GM23338 (cell line): ENCODE data around the gene ACOT11. TPM values are rescaled to one million over a fixed set of nuclear protein-coding genes. Genes with fewer than 3 reads are reported as not detected.

ENCODE experiments used
- CTCF ChIP-seq, 2 experiments: fragments of 200-600 bp in 1 of 2; sonication (generic) in 1 of 2; conservative IDR thresholded peaks; 2 replicates each; pipeline versions ENCODE4 v1.5.1 to v1.6.1; 2016 to 2017; ENCODE audit warnings: antibody characterized with exemption in 2 of 2, low read depth in 2 of 2, mild to moderate bottlenecking in 2 of 2, moderate library complexity in 1 of 2
- EZH2 ChIP-seq: fragments of 200-600 bp; sonication (generic); IDR thresholded peaks from one replicate; pipeline ENCODE4 v1.8.0; 2017; ENCODE audit warnings: antibody characterized with exemption, mild to moderate bottlenecking, low read depth; ENCODE audit not compliant: unreplicated experiment
- POLR2AphosphoS5 ChIP-seq: IDR thresholded peaks from 2 replicates; pipeline ENCODE4 v1.6.1; 2016; ENCODE audit warnings: antibody characterized with exemption, low read depth
- ZNF331 ChIP-seq: fragments of 250-450 bp; sonication (Bioruptor Pico); IDR thresholded peaks from 2 replicates; pipeline ENCODE4 v1.5.0; 2020; ENCODE audit warnings: low read depth, mild to moderate bottlenecking, moderate library complexity
- ZNF462 ChIP-seq: fragments of 250-450 bp; sonication (Bioruptor Pico); IDR thresholded peaks from 2 replicates; pipeline ENCODE4 v1.5.0; 2020; ENCODE audit warnings: mild to moderate bottlenecking, moderate library complexity
- polyA plus RNA-seq: library from polyadenylated mRNA; unstranded; fragments of >200 nt; fragmentation: Nextera tagmentation; extraction: Ambion mirVana; gene quantifications from 2 replicates; pipeline ENCODE4 v1.2.1, GENCODE V29; 2016
- total RNA-seq: library from RNA; depleted of rRNA; stranded (reverse); fragments of >200 nt; shearing (Covaris generic); gene quantifications from 2 replicates; pipeline ENCODE4 v1.2.3, GENCODE V29; 2014

ACOT11 gene
- total and polyA plus RNA-seq, 2 experiments from 2014 or later = 1.6 to 2.7 TPM

- TF ChIP-seq EZH2 = no peak
- TF ChIP-seq ZNF462 (CRISPR knock-in tag) = no peak
- no peak for TF ChIP-seq ZNF331 (CRISPR knock-in tag)
- TF ChIP-seq POLR2AphosphoS5 = no peak
- no peak for TF ChIP-seq CTCF (conservative IDR thresholded peaks at IDR 0.05; ENCODE audit: low read depth in 2 of 2)
Measured at GRCh38 chr1:54540582-54541295, 7.3 kb upstream of the ACOT11 start (continued).
